ENCODE data around the gene MBP. TPM values are rescaled to one million over a fixed set of nuclear protein-coding genes. Genes with fewer than 3 reads are reported as not detected.

MBP gene
- total RNA-seq, 2 experiments from 2014 or later, result 75.4 to 79.2 TPM

- Histone ChIP-seq H3K4me3 (ENCODE audit: low read length) (no peak overlapping the region), H3K27me3 (ENCODE audit: control insufficient read depth in 1 of 2, insufficient read depth in 2 of 2, low read length in 2 of 2) (no peaks in the 10 kb centered on the region), H3K4me1 (ENCODE audit: insufficient read depth, low read length) (peaks cover 83% of the 10 kb centered on the region), H3K27ac (ENCODE audit: low read depth in 1 of 2, low read length in 2 of 2) (peak overlapping the region; percentile 54 to 69), H3K9me3 (ENCODE audit: control insufficient read depth in 1 of 2, insufficient read depth in 1 of 2, low read length in 2 of 2) (no peaks in the 10 kb centered on the region), H3K36me3 (ENCODE audit: insufficient read depth, low read length) (peaks cover 60% of the 10 kb centered on the region)
- H3K4me1 Mint-ChIP-seq (ENCODE audit: low read depth), result peaks cover 87% of the 10 kb centered on the region
- ATAC-seq (ENCODE audit: poor library complexity), result no peak
- intact Hi-C loops (cut with DNase I, micrococcal nuclease), result loop anchor here in 1 of 2 experiments (2.0 kb wide), 1 partner anchor 13 kb away; no protein-coding TSS in a partner anchor
- no peaks in the 10 kb centered on the region for H3K27me3 Mint-ChIP-seq
- peak overlapping the region; percentile 25 for H3K4me3 Mint-ChIP-seq
- peaks cover 79% of the 10 kb centered on the region for H3K36me3 Mint-ChIP-seq (ENCODE audit: low read depth)
- DNase-seq, result no peak
- ChIA-PET CTCF (interaction anchor here (1.5 to 1.9 kb wide), 2 partner anchors 11 to 133 kb away, joined by 3 to 5 read pairs; no protein-coding TSS in a partner anchor), POLR2A (interaction anchor here (1.0 to 3.0 kb wide), 9 partner anchors 8 to 96 kb away, joined by 3 to 24 read pairs (median 6); partner anchors contain the start of gene MBP)
- TF ChIP-seq, protein P1, sequence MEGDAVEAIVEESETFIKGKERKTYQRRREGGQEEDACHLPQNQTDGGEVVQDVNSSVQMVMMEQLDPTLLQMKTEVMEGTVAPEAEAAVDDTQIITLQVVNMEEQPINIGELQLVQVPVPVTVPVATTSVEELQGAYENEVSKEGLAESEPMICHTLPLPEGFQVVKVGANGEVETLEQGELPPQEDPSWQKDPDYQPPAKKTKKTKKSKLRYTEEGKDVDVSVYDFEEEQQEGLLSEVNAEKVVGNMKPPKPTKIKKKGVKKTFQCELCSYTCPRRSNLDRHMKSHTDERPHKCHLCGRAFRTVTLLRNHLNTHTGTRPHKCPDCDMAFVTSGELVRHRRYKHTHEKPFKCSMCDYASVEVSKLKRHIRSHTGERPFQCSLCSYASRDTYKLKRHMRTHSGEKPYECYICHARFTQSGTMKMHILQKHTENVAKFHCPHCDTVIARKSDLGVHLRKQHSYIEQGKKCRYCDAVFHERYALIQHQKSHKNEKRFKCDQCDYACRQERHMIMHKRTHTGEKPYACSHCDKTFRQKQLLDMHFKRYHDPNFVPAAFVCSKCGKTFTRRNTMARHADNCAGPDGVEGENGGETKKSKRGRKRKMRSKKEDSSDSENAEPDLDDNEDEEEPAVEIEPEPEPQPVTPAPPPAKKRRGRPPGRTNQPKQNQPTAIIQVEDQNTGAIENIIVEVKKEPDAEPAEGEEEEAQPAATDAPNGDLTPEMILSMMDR (IDR thresholded peaks at IDR 0.05), result no peak
- no peaks in the 10 kb centered on the region for H3K9me3 Mint-ChIP-seq
- peak overlapping the region; percentile 97 for H3K27ac Mint-ChIP-seq
Observed at GRCh38 chr18:77115192-77115953, 17.2 kb downstream of the MBP start.

DNA sequence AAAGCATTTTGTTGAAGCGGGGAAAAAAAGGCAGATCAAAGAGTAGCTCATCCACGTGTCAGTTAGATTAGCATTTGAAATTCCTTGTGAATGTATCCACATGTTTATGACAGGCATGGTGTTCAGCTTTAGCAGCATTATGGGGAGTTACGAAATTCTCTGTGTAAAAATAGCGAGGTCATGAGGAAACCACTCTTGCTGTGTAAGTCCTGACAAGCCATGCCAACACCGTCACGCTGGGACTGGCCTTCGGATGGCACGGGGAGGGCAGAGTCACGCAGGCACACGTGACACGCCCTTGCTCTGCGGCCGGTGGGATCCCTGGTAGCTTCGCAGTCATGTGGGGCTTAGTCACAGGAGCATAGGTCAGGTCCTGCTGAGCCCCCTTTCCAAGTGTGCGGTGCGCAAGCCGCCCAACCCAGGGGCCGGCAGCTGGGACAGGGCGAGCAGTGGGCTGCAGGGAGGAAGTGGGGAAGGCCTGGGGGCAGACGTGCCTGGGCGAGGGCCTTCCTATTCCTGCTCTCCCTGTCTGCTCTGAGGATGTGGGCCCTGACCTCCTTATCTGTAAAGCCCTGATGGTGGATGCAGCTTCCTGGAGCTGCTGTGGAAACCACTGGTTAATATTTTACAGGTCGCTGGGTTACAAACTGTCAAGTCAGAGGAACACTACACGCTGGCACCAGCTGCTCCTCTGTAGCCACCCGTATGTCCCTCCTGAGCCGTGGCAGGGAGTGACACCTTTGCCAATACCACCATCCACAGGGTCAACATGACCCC, 18.0 kb downstream of the MBP start:
- Histone ChIP-seq H3K4me1 (ENCODE audit: insufficient read depth, low read length) (peaks cover 79% of the 10 kb centered on the region), H3K27ac (ENCODE audit: low read depth in 1 of 2, low read length in 2 of 2) (peak overlapping the region; percentile 54 to 69), H3K4me3 (ENCODE audit: low read length) (no peak overlapping the region), H3K27me3 (ENCODE audit: control insufficient read depth in 1 of 2, insufficient read depth in 2 of 2, low read length in 2 of 2) (no peaks in the 10 kb centered on the region), H3K36me3 (ENCODE audit: insufficient read depth, low read length) (peaks cover 55% of the 10 kb centered on the region), H3K9me3 (ENCODE audit: control insufficient read depth in 1 of 2, insufficient read depth in 1 of 2, low read length in 2 of 2) (no peaks in the 10 kb centered on the region)
- Mint-ChIP-seq H3K27ac (peak overlapping the region; percentile 97), H3K9me3 (no peaks in the 10 kb centered on the region), H3K4me1 (ENCODE audit: low read depth) (peaks cover 87% of the 10 kb centered on the region), H3K4me3 (peak overlapping the region; percentile 68), H3K27me3 (no peaks in the 10 kb centered on the region), H3K36me3 (ENCODE audit: low read depth) (peaks cover 82% of the 10 kb centered on the region)
- ATAC-seq (ENCODE audit: poor library complexity), result peak; percentile 27
- peak in 5 of 14 experiments; percentile 36 to 86 (median 39) for DNase-seq
- CTCF ChIA-PET, result interaction anchor here (1.5 to 1.9 kb wide), 2 partner anchors 12 to 132 kb away, joined by 3 to 5 read pairs; no protein-coding TSS in a partner anchor
- POLR2A ChIA-PET, result interaction anchor here (0.8 to 3.0 kb wide), 9 partner anchors 7 to 97 kb away, joined by 3 to 24 read pairs (median 6); partner anchors contain the start of gene MBP
- TF ChIP-seq, protein P1 (IDR thresholded peaks at IDR 0.05), result no peak
- intact Hi-C loops (cut with DNase I, micrococcal nuclease), result loop anchor here in 1 of 2 experiments (2.0 kb wide), 1 partner anchor 14 kb away; no protein-coding TSS in a partner anchor

- H3K27me3 Mint-ChIP-seq, result no peaks in the 10 kb centered on the region
- intact Hi-C loops (cut with DNase I, micrococcal nuclease), result loop anchor here in 1 of 2 experiments (2.0 kb wide), 1 partner anchor 15 kb away; no protein-coding TSS in a partner anchor
- H3K36me3 Mint-ChIP-seq (ENCODE audit: low read depth), result peaks cover 82% of the 10 kb centered on the region
- ChIA-PET POLR2A (interaction anchor here (0.8 to 3.0 kb wide), 6 partner anchors 9 to 59 kb away, joined by 3 to 24 read pairs (median 6); partner anchors contain the start of gene MBP), CTCF (interaction anchor here (1.9 kb wide), 1 partner anchor 12 kb away, joined by 5 read pairs; no protein-coding TSS in a partner anchor)
- Histone ChIP-seq H3K27me3 (ENCODE audit: control insufficient read depth in 1 of 2, insufficient read depth in 2 of 2, low read length in 2 of 2) (no peaks in the 10 kb centered on the region), H3K36me3 (ENCODE audit: insufficient read depth, low read length) (peaks cover 50% of the 10 kb centered on the region), H3K27ac (ENCODE audit: low read depth in 1 of 2, low read length in 2 of 2) (peak overlapping the region; percentile 54 to 55), H3K4me3 (ENCODE audit: low read length) (no peak overlapping the region), H3K9me3 (ENCODE audit: control insufficient read depth in 1 of 2, insufficient read depth in 1 of 2, low read length in 2 of 2) (no peaks in the 10 kb centered on the region), H3K4me1 (ENCODE audit: insufficient read depth, low read length) (peaks cover 77% of the 10 kb centered on the region)
- H3K4me3 Mint-ChIP-seq, result peak overlapping the region; percentile 68
- ATAC-seq (ENCODE audit: poor library complexity) (no peak), DNase-seq (no peak)
- peaks cover 87% of the 10 kb centered on the region for H3K4me1 Mint-ChIP-seq (ENCODE audit: low read depth)
- no peaks in the 10 kb centered on the region for H3K9me3 Mint-ChIP-seq
- TF ChIP-seq, protein P1 (IDR thresholded peaks at IDR 0.05), result no peak
- peak overlapping the region; percentile 97 for H3K27ac Mint-ChIP-seq
Observed at GRCh38 chr18:77114152-77114414, 18.5 kb downstream of the MBP start.
